GM12864 (cell line): ENCODE measurements around the gene SPTBN2.

Experiments used
- DNase-seq: peaks from one replicate; pipeline ENCODE4 v3.0.0-alpha.2; 2011; ENCODE audit warnings: low read depth
- H3K4me3 ChIP-seq: 2 replicates; pipeline ENCODE4 v1.5.1; 2011; ENCODE audit warnings: mild to moderate bottlenecking, low read depth, low read length, control low read depth
- CTCF ChIP-seq: IDR thresholded peaks from 2 replicates; pipeline ENCODE4 v1.5.1; 2011; ENCODE audit warnings: low read depth, mild to moderate bottlenecking, moderate library complexity, low read length, control low read depth, inconsistent platforms; ENCODE audit errors: missing control alignments

Gene SPTBN2

DNA sequence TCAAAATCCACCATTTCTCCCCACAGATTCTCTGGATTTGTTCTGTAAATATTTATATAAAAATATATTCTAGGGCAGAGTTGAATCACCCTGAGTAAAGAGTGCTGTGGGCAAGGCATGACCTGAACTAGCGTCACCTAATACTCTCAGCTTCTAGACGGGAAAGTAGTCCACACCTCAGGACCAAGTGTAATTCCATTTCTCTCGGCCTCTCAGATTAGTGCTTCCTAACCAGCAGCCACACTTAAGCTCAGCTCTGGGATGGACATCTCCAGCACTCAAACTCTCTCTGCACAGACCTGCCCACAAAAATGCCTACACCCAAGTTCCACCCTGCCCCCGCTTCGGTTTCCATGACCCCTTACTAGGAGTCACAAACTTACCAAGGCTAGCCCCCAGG lies 5.3 kb downstream of the SPTBN2 start:
- no peak overlapping the region for H3K4me3 ChIP-seq
- DNase-seq: no peak
- no peak for TF ChIP-seq CTCF

GRCh38 chr11:66722745-66723651 lies 6.0 kb downstream of the SPTBN2 start:
- DNase-seq: no peak
- H3K4me3 ChIP-seq: no peak overlapping the region
- TF ChIP-seq CTCF: no peak

- DNase-seq: no peak
- H3K4me3 ChIP-seq: no peak overlapping the region
- TF ChIP-seq CTCF: no peak
Measured at GRCh38 chr11:66721939-66722338, 7.1 kb downstream of the SPTBN2 start.

- no peak for TF ChIP-seq CTCF
- H3K4me3 ChIP-seq: no peak overlapping the region
- no peak for DNase-seq
Measured at GRCh38 chr11:66720899-66721470, 8.0 kb downstream of the SPTBN2 start.

DNA sequence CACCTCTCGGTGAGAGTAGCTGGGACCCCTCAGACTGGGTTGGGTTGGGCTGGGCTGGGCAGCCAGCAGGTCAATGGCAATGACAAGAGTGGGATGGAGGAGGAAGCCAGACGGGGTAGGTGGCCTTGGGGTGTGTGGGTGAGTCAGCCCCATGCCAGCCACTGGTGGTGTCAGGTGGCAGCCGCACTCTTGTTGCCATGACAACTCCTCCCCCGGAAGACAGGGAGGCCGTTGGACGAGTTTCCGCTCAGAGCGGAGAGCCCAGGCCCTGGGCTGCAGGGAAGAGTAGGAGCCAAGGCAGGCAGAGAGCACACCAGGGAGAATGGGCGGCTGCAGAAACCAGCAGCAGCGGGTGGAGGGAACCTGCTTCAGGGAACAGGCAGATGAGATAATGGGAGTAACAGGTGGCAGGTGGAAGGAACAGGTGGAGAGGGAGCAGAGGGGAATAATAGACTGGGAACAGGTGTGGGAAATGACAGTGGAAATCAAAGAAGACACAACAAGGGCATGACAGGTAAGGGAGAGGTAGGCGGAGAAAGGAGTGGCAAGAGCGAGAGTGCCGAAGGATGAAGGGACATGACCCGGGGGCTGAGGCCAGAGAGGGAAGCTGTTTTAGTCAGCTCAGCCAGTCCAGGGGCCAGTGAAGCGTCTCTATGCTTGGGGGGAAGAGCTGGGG lies 8.7 kb downstream of the SPTBN2 start:
- no peak for DNase-seq
- no peak for TF ChIP-seq CTCF
- H3K4me3 ChIP-seq: no peak overlapping the region

- TF ChIP-seq CTCF: no peak
- no peak overlapping the region for H3K4me3 ChIP-seq
- DNase-seq: no peak
Measured at GRCh38 chr11:66719111-66719872, 9.7 kb downstream of the SPTBN2 start.
